NCI-H2081 treated with DMSO at 0.1 percent for 48 hours (cell line): ENCODE measurements around the gene GLP2R.

Experiments used
- DNase-seq: peaks from one replicate; lab custom pipeline; 2025; lab: John Stamatoyannopoulos, UW

The GLP2R gene

DNA sequence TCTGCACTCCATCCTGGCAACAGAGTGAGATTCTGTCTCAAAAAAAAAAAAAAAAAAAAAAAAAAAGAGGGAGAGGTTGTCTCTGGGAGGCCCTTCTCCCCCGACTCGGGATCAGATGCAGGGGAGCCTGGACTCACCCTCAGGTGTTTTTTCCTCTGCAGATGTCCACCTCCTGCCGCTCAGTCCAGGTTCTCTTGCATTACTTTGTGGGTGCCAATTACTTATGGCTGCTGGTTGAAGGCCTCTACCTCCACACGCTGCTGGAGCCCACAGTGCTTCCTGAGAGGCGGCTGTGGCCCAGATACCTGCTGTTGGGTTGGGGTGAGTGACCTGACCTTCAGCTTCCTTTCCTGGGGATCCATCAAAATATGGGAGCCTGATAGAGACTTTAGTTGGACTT, 34.1 kb downstream of the GLP2R start:
- DNase-seq, result no peak

DNA sequence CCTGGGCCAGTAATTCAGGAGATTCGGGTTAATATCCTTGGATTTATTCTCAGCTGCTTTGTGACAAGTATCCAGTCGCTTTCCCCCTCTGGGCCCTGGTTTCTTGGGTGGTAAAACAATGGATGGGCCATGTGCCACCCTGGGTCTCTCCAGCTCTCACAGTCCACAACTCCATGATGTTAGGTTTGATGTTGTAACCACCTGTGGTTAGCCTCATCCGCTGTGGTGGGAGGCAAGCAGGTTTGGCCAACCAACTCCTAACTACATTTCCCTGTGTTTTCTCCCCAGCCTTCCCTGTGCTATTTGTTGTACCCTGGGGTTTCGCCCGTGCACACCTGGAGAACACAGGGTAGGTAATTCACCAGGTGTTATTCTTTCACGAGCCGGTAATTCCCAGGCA, 35.1 kb downstream of the GLP2R start:
- DNase-seq, result no peak

DNA sequence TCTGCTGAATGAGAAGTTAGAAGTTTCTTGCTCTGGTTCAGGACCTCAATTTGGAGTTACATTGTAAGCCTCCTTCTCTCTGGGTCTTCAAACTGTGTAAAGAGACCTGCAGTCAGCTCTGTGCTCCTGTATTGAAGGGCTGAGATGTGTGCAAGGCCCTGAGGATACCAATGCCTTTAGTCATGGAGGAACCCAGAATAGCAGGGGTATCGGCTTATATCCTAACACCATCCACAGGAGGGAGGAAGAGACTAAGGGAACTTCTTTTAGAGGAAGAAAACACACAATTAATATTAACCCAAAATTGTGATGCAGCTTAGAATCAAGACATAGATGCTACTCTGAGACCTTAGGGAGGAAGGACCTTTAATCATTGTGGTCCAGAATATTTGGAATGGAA, 36.5 kb downstream of the GLP2R start:
- no peak for DNase-seq

DNA sequence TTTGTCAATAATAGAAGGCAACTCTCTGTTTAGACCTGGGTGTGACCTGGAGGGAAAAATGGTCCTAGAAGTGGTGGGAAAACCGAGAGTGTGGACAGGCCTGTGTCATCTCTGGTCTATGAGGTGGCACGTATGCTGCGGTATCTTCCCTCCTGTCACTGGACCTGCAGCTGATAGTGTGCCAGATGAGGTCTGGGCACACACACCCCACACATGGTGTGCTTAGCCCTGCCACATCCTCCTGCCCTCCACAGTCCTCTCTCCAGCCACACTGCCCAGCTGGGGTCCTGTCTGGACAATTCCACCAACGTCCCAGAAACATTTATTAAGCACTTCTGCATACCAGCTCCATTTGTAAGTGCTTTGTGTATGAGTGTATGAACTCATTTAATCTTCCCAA, 37.2 kb downstream of the GLP2R start:
- no peak for DNase-seq

DNA sequence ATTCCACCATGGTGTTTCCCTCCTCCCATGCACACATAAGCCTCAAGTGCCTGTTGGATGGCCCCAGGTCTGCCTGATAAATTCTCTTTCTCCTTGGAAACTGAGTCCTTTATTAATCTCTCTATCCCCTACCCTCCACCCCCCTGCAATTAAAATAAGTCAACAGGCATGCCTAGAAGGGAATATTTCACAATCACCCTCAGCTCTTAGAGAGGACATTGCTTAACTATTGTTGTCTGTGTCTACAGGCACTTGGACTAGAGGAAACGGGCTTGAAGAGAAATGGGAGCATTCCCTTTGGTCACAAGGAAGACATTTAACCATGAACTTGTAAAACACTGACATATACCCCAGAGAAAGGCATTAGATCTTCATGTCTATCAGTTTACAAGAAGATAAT, 39.9 kb downstream of the GLP2R start:
- DNase-seq, result no peak

DNA sequence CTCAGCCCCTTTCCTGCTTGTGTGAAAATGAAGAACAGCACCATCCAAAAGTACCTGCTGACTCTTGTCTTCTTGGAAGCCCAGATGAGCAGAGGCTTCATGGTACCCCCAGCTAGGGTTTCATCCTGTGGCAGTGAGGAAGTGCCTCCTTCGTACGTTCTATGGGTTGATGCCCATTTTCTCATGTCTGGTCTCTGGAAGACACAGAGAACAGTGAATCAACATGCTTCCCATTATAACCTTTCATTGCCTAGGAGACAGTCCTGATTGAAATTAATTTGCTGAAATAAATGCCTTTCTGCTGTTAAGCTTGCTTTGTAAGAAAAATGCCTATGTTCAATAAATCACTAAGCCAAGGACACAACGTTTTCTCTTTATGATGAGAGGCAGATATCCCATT, 42.8 kb downstream of the GLP2R start:
- no peak for DNase-seq

DNA sequence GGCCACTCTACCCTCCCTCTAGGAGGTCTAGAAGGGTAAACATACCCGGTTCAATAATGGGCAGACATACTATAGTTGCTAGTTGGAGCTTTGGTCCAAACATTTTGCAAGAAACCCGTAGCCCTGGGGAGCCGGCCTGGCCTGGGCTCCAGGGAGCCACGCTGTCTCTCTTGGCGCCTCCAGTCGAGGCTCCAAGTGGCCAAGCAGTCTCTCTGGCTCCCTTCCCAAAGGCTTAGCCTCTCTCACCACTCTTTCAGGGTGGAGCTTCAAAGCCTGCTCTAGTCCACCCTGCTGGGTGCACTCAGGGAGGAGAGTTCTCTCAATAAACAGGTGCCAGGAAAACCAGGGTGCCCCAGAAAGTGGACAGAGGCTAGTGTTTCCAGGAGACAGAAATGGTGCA, 47.1 kb downstream of the GLP2R start:
- no peak for DNase-seq

DNA sequence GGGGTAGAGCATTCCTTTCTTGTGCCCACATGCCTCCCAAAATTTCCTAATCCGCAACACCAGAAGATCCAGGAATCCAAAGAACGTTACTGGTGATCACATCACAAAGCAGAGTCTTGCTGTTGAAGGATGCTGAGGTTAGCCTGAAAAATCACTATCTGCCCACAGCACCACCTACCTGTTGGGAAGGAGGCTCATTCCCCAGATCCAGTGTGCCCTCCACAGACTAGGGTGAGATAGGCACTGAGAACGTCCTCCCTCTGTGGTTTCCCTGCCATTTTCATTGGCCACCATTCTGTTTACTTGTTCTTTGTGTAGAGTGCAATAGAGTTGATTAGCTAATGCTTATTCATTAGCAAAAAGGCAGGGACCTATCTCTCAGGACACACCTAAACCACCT, 49.0 kb downstream of the GLP2R start:
- DNase-seq, result no peak

DNA sequence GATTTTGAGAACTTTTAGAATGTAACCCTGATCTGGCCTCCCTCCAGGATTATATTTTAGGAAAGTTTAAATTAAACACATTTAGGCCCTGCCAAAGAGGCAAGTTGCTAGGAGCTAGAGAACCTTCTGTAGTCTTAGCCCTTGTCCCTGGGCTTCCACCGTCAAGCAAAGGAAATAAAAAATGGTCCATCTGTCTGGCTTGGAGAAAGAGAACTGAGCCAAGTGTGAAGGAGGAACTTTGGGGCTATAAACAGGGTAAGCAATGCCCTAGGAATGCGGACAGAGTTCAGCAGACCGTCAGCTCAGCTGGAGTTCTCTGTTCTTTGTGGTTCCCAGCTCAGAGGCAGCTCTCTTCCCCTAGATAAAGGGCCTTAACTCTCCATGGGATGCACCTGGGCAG, 49.7 kb downstream of the GLP2R start:
- DNase-seq, result no peak

DNA sequence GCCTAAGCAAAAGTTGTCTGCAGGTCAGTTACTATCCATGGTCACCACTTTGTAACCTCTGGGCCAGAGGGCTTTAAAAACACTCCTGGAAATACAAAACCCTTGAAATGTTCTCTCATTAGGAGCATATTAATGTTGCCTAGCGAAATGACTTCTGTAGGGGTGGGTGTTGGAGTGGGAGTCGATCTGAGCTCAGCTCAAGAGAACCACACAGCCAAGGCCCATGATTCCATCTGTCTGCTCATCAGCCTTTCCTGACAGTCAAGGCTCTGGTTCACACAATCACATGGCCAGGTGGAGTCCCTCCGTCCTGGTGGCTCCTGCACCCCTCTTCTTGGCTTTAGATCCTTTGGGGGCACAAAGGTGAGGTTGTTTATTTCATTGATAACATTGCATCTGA, 52.6 kb downstream of the GLP2R start:
- DNase-seq, result no peak

DNA sequence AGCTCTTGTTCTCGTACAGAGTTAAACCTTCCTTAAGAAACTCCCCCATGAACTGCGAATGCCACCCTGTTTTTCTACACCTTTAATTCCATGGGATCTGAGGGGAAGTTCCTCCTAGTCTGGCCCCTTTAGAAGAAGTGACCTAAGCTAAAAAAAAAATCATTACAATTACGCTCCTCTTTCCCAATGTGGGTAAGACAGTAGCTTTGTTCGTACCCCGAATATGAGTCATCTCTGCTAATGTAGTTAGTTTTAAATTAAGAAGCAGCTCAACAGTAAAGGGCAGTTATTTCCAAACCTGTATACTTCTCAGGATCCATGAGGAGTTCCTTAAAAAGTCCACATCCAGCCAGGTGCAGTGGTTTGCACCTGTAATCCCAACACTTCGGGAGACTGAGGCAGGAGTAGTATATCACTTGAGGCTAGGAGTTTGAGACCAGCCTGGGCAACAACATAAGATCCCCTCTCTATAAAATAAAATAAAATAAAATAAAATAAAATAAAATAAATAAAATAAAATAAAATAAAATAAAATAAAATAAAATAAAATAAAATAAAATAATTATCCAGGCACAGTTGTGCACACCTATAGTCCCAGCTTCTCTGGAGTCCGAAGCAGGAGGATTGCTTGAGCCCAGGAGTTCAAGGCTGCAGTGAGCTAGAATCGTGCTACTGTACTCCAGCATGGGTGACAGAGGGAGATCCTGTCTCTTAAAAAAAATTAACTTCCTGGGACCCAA, 53.2 kb downstream of the GLP2R start:
- no peak for DNase-seq

DNA sequence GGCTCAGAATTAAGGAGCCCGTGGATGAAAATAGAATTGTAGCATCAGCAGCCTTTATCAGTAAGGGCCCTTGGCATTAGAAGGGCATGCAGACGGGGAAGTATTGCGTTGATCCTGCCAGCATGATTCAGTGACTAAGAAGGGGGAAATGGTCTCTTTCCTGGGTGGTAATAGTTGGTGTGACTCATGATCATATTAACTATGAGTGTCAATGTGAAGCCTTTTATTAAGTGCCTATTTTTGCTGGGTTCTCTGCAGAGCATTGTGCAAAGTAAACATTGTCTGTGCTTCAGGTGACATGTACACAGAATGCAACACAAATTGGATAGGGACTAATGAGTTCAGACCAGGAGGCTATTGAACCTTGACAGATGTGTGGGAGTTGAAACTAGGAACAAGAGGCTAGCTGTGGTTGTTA, 54.9 kb downstream of the GLP2R start:
- no peak for DNase-seq

DNA sequence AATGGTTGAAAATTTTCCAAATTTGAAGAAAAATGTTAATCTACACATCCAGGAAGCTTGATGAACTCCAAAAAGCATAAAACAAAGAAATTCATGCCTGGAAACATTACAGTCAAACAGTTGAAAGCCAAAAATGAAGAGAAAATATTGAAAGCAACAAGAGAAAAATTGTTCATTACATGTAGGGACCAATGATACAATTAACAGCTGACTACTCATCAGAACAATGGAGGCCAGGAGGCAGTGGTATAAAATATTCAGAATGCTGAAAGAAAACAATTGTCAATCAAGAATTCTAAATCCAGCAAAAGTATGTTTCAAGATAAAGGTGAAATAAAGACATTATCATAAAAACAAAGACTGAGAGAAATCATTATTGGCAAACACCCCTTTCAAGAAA, 57.7 kb downstream of the GLP2R start:
- DNase-seq, result no peak

DNA sequence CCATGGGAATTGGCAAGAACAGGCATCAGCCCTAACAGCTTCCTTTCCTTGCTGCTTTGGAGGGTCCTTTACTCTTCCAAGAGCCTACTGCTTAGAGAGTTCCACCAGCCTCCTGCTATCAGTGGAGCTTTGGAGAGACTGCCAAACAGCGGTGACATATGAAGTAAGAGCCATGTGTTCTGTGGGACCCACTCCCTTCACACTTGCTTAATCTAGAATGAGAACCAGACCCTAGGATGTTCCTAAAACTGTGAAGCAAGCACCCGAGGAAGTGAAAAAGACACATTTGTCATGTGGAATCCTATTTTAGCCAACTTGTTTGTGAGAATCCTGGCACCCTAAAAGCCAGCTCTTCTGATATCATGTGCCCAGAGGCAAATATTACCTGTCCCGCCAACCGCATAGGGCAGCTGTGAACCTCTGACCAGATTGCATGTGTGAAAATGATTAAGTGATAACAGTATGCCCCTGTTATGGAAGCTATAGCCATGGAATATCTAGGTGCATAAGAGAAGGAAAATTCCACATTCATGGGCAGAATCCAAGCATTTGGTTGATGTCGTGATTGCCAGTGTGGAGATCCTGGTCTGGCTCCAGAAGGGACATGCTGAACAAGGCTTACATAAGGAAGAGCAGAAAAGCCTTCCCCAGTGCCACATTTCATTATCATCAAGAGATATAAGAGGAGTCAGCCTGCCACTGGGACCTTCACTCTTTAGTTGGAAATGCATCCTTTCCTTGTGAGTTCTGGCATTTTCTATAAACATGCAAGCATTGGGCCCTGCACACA, 60.6 kb downstream of the GLP2R start:
- DNase-seq, result no peak

DNA sequence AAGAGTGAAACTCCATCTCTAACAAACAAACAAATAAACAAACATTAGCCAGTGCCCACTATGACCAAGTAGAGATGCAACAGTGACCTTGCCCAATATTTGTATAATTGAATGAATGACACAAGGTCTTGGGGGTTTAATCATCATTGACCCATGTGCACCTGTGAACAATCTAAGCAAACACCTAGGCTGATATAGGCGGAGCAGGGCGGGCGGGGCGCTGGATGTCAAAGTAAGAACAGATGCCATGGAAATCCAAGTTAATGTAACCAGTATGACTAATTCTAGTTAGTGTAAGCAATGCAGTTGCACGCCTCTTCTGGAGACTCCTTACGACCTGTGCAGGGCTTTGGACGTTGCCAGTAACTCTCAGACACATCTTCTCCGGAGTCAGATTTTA, 61.8 kb downstream of the GLP2R start:
- no peak for DNase-seq

DNA sequence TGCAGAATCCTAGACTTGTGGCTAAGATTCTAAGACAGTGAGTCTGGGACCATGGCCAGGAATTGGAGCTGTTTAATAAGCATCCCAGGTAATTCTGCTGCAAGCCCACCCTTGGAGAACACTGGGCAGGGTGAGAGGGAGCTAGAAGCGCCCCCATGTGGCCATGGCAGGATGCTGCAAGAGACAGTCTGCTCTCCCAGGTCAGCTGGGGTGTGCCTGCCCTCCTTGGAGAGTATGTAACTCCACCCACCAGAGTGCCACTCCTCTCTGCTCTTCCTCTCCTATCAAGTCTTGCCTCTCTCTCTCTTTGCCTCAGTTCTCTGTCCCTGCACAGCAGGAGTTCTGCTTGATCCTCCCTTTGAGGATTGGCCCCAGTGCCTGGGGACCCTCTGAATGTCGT, 64.4 kb downstream of the GLP2R start:
- no peak for DNase-seq

DNA sequence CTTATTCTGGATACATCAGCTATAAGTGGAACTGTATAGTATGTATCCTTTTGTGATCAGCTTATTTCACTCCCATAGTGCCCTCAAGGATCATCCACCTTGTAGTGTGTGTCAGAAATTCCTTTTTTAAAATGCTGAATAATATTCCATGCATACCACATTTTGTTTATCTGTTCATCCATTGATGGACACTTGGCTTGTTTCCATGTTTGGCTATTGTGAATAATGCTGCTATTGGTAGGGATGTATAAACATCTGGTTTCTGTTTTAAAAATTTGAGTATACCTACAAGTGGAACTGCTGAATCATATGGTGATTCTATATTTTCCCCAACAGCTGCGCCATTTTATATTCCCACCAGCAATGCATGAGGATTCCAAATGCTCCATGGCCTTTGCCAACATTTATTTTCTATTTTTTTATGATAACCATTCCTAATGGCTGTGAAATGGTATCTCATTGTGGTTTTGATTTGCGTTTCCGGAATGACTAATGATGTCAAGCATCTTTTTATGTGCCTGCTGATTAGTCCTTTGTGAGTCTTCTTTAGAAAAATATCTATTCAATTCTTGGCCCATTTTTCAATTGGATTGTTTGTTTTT, 67.8 kb downstream of the GLP2R start:
- DNase-seq, result no peak

DNA sequence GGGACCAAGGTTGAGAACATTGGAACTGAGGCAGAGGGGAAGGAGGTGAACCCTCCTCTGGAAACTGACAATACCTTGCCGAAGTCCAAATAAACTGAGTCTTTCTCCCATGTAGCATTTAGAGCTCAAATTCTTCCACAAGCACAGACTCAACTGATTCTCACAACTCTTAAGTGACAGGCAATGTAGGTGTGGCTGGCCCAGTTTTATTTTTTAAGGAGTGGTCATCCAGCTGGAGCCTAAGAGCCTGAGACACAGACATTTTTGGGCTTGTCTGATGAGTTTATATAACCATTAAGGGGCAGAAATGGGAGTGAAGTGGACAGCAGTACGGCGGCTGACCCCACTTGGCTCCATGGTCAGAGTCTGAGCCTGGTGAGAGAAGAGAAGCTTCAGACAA, 68.5 kb downstream of the GLP2R start:
- DNase-seq, result no peak

DNA sequence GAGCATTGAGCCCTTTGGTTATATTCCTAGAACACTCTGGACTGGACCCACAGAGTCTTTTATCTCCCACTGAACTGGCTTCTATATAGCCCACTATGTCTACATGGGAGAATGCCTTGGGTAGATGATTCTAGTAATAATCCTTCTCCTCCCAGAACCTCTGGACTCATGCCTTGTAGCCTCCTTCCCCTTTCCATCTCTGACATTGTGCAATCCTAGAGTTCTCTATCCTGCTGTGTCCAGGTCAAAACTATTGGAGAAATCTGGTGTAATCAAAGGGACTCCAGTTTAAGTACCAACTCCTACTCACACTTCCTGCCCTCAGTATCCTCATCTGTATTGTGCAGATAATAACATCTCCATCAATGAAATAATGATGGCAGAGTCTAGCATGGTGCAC, 70.2 kb downstream of the GLP2R start:
- no peak for DNase-seq

DNA sequence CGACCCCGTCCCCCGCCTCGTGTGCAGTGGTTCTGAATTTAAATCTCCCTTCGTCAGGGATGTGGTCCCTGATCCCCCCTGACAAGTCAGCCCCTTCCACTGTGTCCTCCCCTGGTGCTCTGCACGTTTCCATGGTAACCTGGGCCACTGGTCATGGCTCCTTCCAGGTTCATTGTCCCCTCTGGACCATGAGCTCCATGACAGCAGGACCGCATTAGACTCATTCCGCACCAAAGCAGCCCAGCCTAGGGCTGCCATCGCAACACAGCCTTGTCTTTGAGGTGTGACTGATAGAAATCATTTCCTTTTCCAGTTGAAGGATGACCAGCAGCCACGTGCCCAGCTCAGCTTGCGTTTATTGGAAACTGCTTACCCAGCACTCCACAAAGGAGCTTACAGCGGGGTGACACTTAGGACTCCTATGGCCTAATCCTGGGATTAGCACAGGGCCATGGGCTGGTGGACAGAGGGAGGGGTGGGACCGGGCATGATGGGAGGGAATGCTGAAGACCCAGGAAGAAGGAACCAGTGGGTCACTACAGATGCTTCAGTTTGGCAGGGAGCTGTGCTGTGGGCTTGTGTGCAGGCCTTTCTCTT, 71.7 kb downstream of the GLP2R start:
- no peak for DNase-seq

DNA sequence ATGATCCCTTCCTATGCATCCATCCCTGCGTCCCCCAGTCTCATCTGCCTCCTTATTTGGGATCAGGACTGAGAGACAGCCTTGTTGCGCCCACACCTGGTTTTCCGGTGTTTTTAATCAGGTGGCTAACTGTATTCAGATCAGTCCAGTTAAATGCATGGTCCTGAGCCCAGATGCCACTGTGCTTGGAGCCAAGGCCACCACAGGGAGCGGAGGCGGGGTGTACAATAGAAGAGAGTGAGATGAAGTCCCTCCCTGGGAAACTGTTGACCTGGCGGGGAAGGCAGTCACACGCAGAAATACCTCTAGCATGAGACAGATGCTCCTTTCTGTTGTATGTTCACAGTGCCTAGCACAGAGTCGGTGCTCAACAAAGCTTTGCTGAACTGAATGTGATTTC, 73.1 kb downstream of the GLP2R start:
- no peak for DNase-seq

DNA sequence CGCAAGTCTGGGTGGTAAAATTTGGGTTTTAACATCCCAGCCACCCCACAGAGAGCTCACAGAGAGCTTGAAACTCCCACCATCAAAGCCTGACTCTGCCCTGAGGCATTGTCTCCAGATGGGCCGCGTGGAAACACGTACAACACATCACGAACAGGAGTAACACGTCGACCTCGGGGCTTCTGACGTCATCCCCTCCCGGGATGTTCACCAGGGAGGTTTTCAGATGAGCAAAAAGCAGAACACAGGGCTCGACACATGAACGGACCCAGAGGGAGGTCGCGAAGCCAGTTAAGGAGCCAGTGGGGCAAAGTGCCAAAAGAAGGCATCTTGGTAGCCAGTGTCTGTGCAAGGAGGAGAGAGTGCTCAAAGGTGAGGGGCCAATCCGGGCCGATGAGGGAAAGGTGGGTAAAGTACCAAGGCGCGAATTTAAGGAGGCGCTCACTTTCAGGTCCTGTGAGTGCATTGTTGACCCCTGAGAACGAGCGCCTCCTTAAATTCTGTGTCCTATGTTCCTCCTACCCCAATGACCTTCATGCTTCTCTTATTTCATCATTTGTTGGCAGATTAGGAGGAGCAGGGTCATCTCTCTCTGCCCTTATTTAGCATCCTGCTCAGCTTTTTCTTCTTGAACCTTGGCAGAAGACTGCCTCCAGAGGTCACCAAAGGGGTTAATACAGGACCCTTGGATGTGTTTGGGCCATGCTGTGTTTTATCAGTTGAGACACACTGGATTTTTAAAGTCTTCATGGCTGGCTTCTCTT, 73.7 kb downstream of the GLP2R start:
- no peak for DNase-seq
